H9 (cell line): Measurements from ENCODE around the gene SDK2. TPM values are rescaled to one million over a fixed set of nuclear protein-coding genes. Genes with fewer than 3 reads are reported as not detected.
A peak's percentile ranks its signal among the peaks of the same experiment; 100 is the strongest.

Experiments used
- DNase-seq: peaks from one replicate; pipeline ENCODE4 v3.0.0-alpha.2; 2017
- H2AFZ ChIP-seq: one replicate; pipeline ENCODE4 v1.6.1; 2013; ENCODE audit warnings: mild to moderate bottlenecking, low read length, control low read depth, moderate library complexity
- H2AK5ac ChIP-seq: 2 replicates; pipeline ENCODE4 v1.6.1; 2013; ENCODE audit warnings: low read length, control low read depth, mixed read lengths; ENCODE audit not compliant: insufficient read length
- H2BK120ac ChIP-seq: one replicate; pipeline ENCODE4 v1.6.1; 2013; ENCODE audit warnings: low read depth, mild to moderate bottlenecking, low read length, control low read depth, inconsistent platforms; ENCODE audit not compliant: poor library complexity, severe bottlenecking
- H2BK12ac ChIP-seq: 2 replicates; pipeline ENCODE4 v1.6.1; 2013; ENCODE audit warnings: low read length, control low read depth, mixed read lengths, low read depth; ENCODE audit not compliant: insufficient read length
- H2BK15ac ChIP-seq: 2 replicates; pipeline ENCODE4 v1.6.1; 2013; ENCODE audit warnings: low read depth, low read length, control low read depth
- H2BK20ac ChIP-seq: one replicate; pipeline ENCODE4 v1.6.1; 2013; ENCODE audit warnings: low read depth, mild to moderate bottlenecking, low read length, control low read depth, inconsistent platforms; ENCODE audit not compliant: poor library complexity, severe bottlenecking
- H2BK5ac ChIP-seq: 2 replicates; pipeline ENCODE4 v1.6.1; 2013; ENCODE audit warnings: low read length, control low read depth, mixed read lengths; ENCODE audit not compliant: insufficient read length
- H3K14ac ChIP-seq: 2 replicates; pipeline ENCODE4 v1.6.1; 2013; ENCODE audit warnings: low read length, control low read depth; ENCODE audit not compliant: insufficient read depth
- H3K18ac ChIP-seq: 2 replicates; pipeline ENCODE4 v1.6.1; 2013; ENCODE audit warnings: low read depth, mild to moderate bottlenecking, mixed read lengths, low read length, control low read depth; ENCODE audit not compliant: insufficient read length
- H3K23ac ChIP-seq: 2 replicates; pipeline ENCODE4 v1.6.1; 2013; ENCODE audit warnings: low read length, control low read depth, mixed read lengths, low read depth; ENCODE audit not compliant: insufficient read length
- H3K23me2 ChIP-seq: 2 replicates; pipeline ENCODE4 v1.6.1; 2013; ENCODE audit warnings: low read depth, mild to moderate bottlenecking, mixed read lengths, low read length, control low read depth; ENCODE audit not compliant: insufficient read length, poor library complexity, severe bottlenecking
- H3K27ac ChIP-seq: 2 replicates; pipeline ENCODE4 v1.5.1; 2013; ENCODE audit warnings: low read length, control low read depth, mixed read lengths, low read depth; ENCODE audit not compliant: insufficient read length
- H3K27me3 ChIP-seq: 2 replicates; pipeline ENCODE4 v1.6.1; 2013; ENCODE audit warnings: low read length, control low read depth, inconsistent platforms; ENCODE audit not compliant: insufficient read depth
- H3K4ac ChIP-seq: 2 replicates; pipeline ENCODE4 v1.6.1; 2013; ENCODE audit warnings: low read depth, mild to moderate bottlenecking, control low read depth, inconsistent platforms, low read length, moderate library complexity
- H3K4me1 ChIP-seq: 2 replicates; pipeline ENCODE4 v1.6.1; 2013; ENCODE audit warnings: low read length, control low read depth, inconsistent platforms; ENCODE audit not compliant: insufficient read depth
- H3K4me2 ChIP-seq: 2 replicates; pipeline ENCODE4 v1.6.1; 2013; ENCODE audit warnings: low read length, control low read depth, mixed read lengths; ENCODE audit not compliant: insufficient read length, insufficient read depth
- H3K56ac ChIP-seq: 2 replicates; pipeline ENCODE4 v1.6.1; 2013; ENCODE audit warnings: low read depth, mild to moderate bottlenecking, mixed read lengths, low read length, control low read depth; ENCODE audit not compliant: insufficient read length
- H3K79me1 ChIP-seq: 2 replicates; pipeline ENCODE4 v1.6.1; 2013; ENCODE audit warnings: low read depth, mild to moderate bottlenecking, moderate library complexity, low read length, control low read depth, inconsistent platforms; ENCODE audit not compliant: insufficient read depth, poor library complexity, severe bottlenecking
- H3K79me2 ChIP-seq: 2 replicates; pipeline ENCODE4 v1.6.1; 2013; ENCODE audit warnings: low read length, control low read depth, inconsistent platforms; ENCODE audit not compliant: insufficient read depth
- H3K9ac ChIP-seq: 2 replicates; pipeline ENCODE4 v1.6.1; 2013; ENCODE audit warnings: low read length, control low read depth, mixed read lengths; ENCODE audit not compliant: insufficient read length; ENCODE audit errors: extremely low read depth
- H3K9me3 ChIP-seq: one replicate; pipeline ENCODE4 v1.6.1; 2013; ENCODE audit warnings: low read depth, low read length, inconsistent platforms; ENCODE audit not compliant: control insufficient read depth
- H3T11ph ChIP-seq: one replicate; pipeline ENCODE4 v1.6.1; 2013; ENCODE audit warnings: mild to moderate bottlenecking, low read length, control low read depth, inconsistent platforms
- H4K20me1 ChIP-seq: one replicate; pipeline ENCODE4 v1.6.1; 2013; ENCODE audit not compliant: control insufficient read depth, insufficient read length, insufficient read depth
- H4K5ac ChIP-seq: 2 replicates; pipeline ENCODE4 v1.6.1; 2013; ENCODE audit warnings: low read depth, mild to moderate bottlenecking, mixed read lengths, low read length, control low read depth; ENCODE audit not compliant: insufficient read length
- H4K8ac ChIP-seq: replicated peaks from 2 replicates; pipeline ENCODE4 v1.6.1; 2013; ENCODE audit warnings: low read length, control low read depth, mixed read lengths, low read depth; ENCODE audit not compliant: insufficient read length
- H4K91ac ChIP-seq: 2 replicates; pipeline ENCODE4 v1.6.1; 2013; ENCODE audit warnings: low read depth, mild to moderate bottlenecking, moderate library complexity, mixed read lengths, low read length, control low read depth; ENCODE audit not compliant: insufficient read length
- H3K27ac Mint-ChIP-seq, 3 experiments: 2 replicates in 2 of 3; 3 replicates in 1 of 3; pipeline ENCODE4 v1.8.0; 2020 to 2021; ENCODE audit warnings: mixed read lengths in 3 of 3, mild to moderate bottlenecking in 1 of 3, moderate library complexity in 1 of 3
- H3K27me3 Mint-ChIP-seq: 2 replicates; pipeline ENCODE4 v1.8.0; 2021; ENCODE audit warnings: low read depth, mild to moderate bottlenecking, moderate library complexity, mixed read lengths
- H3K36me3 Mint-ChIP-seq, 3 experiments: 2 replicates in 2 of 3; 3 replicates in 1 of 3; pipeline ENCODE4 v1.8.0; 2020 to 2021; ENCODE audit warnings: low read depth in 3 of 3, mixed read lengths in 3 of 3; ENCODE audit not compliant: insufficient read depth in 1 of 3
- H3K4me1 Mint-ChIP-seq, 2 experiments: 2 replicates each; pipeline ENCODE4 v1.8.0; 2020; ENCODE audit warnings: mixed read lengths in 2 of 2
- H3K4me3 Mint-ChIP-seq, 2 experiments: 2 replicates in 1 of 2; 3 replicates in 1 of 2; pipeline ENCODE4 v1.8.0; 2020 to 2021; ENCODE audit warnings: mild to moderate bottlenecking in 2 of 2, mixed read lengths in 2 of 2, moderate library complexity in 1 of 2
- H3K9me3 Mint-ChIP-seq, 2 experiments: 2 replicates in 1 of 2; 3 replicates in 1 of 2; pipeline ENCODE4 v1.8.0; 2020; ENCODE audit warnings: mild to moderate bottlenecking in 2 of 2, mixed read lengths in 2 of 2, moderate library complexity in 1 of 2
- CTCF ChIP-seq: fragments of 200-600 bp; sonication (generic); conservative IDR thresholded peaks from 3 replicates; pipeline ENCODE4 v1.8.0; 2021; ENCODE audit warnings: antibody characterized with exemption, mild to moderate bottlenecking
- WGBS: extraction: QIAGEN DNeasy Blood & Tissue Kit; methylation state at CpG from one replicate; pipeline ENCODE4 v1.1.7; 2013; ENCODE audit warnings: missing lambda C conversion rate, low lambda C conversion rate, mixed read lengths; ENCODE audit not compliant: insufficient read length; ENCODE audit errors: extremely low coverage; 5-methylcytosine and 5-hydroxymethylcytosine counted together
- total RNA-seq: library from RNA; stranded (reverse); gene quantifications from 2 replicates; pipeline ENCODE4 v1.2.1, GENCODE V29; 2021

The SDK2 gene
- total RNA-seq, 1 experiment from 2014 or later: 9.1 TPM

GRCh38 chr17:73691321-73691766, 47.1 kb upstream of the SDK2 start:
- no peak for TF ChIP-seq CTCF
- Histone ChIP-seq H4K8ac (no peak overlapping the region), H3K14ac (no peak overlapping the region), H2BK20ac (no peak overlapping the region), H3K79me1 (no peaks in the 10 kb centered on the region), H2BK12ac (no peak overlapping the region), H2BK15ac (no peak overlapping the region), H3T11ph (no peak overlapping the region), H3K9me3 (no peaks in the 10 kb centered on the region), H3K4me1 (peaks cover 7% of the 10 kb centered on the region; the same call in 1 of the 2 replicates), H2AFZ (no peak overlapping the region), H2BK5ac (no peak overlapping the region), H3K4ac (no peak overlapping the region), H2AK5ac (no peak overlapping the region), H3K4me2 (no peak overlapping the region), H4K20me1 (peaks cover 2% of the 10 kb centered on the region), H3K27me3 (no peaks in the 10 kb centered on the region), H3K79me2 (no peaks in the 10 kb centered on the region), H3K18ac (no peak overlapping the region), H4K91ac (no peak overlapping the region), H2BK120ac (no peak overlapping the region), H3K9ac (no peak overlapping the region), H3K23me2 (no peaks in the 10 kb centered on the region), H4K5ac (no peak overlapping the region), H3K56ac (no peak overlapping the region), H3K23ac (no peak overlapping the region), H3K27ac (no peak overlapping the region)
- DNase-seq: peak; percentile 67
- peak overlapping the region in 1 of 3 experiments; percentile 52; a peak in 1 of 7 replicates for H3K27ac Mint-ChIP-seq
- peaks cover 3 to 5% of the 10 kb centered on the region in 2 experiments; a peak in 3 of 5 replicates for H3K9me3 Mint-ChIP-seq
- peaks cover 0 to 2% (median 0%) of the 10 kb centered on the region in 3 experiments; a peak in 3 of 7 replicates for H3K36me3 Mint-ChIP-seq
- peaks cover 15% of the 10 kb centered on the region for H3K27me3 Mint-ChIP-seq
- no CpG with 5 or more reads among the region's 10 CpGs for WGBS
- H3K4me1 Mint-ChIP-seq: peaks cover 47 to 52% of the 10 kb centered on the region in 2 experiments
- H3K4me3 Mint-ChIP-seq: no peak overlapping the region
